Measurements from ENCODE around the gene TPSAB1. TPM values are rescaled to one million over a fixed set of nuclear protein-coding genes. Genes with fewer than 3 reads are reported as not detected.

Gene TPSAB1
- total RNA-seq, 1 experiment from 2014 or later = not detected

GRCh38 chr16:1210461-1210860, 30.0 kb upstream of the TPSAB1 start:
- ATAC-seq = no peak
- TF ChIP-seq POLR2AphosphoS5 (IDR thresholded peaks at IDR 0.05; ENCODE audit: low read depth, low read length) = no peak
- no peak for TF ChIP-seq SIN3A (IDR thresholded peaks at IDR 0.05; ENCODE audit: borderline replicate concordance, insufficient read depth, low read depth, low read length)
- TF ChIP-seq TCF7L2 (IDR thresholded peaks at IDR 0.05; ENCODE audit: low read depth, low read length) = no peak
- TF ChIP-seq CTCF (IDR thresholded peaks at IDR 0.05) = no peak
- TF ChIP-seq REST (IDR thresholded peaks at IDR 0.05; ENCODE audit: insufficient read depth in 1 of 2, low read depth in 2 of 2, low read length in 1 of 2) = no peak
- H3K4me1 ChIP-seq (ENCODE audit: control insufficient read depth, insufficient read depth, low read length) = no peaks in the 10 kb centered on the region
- in situ Hi-C loops (cut with HindIII; ENCODE audit: low pct_unique_long_range_greater_than_20kb, low sequenced_read_pairs) (no loop called here), intact Hi-C loops (cut with micrococcal nuclease; ENCODE audit: unreplicated experiment) (no loop called here)
- no peak overlapping the region for H3K27ac ChIP-seq (ENCODE audit: low read length)
- no TSS peak for BruUV-seq (replicated peaks)
- H3K27me3 ChIP-seq (ENCODE audit: control insufficient read depth, insufficient read depth, low read length) = no peaks in the 10 kb centered on the region
- no peak overlapping the region for H3K4me3 ChIP-seq (ENCODE audit: low read depth in 2 of 2, low read length in 2 of 2)
- H3K36me3 ChIP-seq (ENCODE audit: control insufficient read depth, insufficient read depth, low read length) = no peaks in the 10 kb centered on the region; the same call in 1 of the 2 replicates
- no peaks in the 10 kb centered on the region for H3K9me3 ChIP-seq (ENCODE audit: control insufficient read depth, insufficient read depth, low read depth, low read length)
- DNase-seq (ENCODE audit: low read depth, low spot score) = no peak
- ChIA-PET CTCF (no interaction called here), POLR2A (no interaction called here)

DNA sequence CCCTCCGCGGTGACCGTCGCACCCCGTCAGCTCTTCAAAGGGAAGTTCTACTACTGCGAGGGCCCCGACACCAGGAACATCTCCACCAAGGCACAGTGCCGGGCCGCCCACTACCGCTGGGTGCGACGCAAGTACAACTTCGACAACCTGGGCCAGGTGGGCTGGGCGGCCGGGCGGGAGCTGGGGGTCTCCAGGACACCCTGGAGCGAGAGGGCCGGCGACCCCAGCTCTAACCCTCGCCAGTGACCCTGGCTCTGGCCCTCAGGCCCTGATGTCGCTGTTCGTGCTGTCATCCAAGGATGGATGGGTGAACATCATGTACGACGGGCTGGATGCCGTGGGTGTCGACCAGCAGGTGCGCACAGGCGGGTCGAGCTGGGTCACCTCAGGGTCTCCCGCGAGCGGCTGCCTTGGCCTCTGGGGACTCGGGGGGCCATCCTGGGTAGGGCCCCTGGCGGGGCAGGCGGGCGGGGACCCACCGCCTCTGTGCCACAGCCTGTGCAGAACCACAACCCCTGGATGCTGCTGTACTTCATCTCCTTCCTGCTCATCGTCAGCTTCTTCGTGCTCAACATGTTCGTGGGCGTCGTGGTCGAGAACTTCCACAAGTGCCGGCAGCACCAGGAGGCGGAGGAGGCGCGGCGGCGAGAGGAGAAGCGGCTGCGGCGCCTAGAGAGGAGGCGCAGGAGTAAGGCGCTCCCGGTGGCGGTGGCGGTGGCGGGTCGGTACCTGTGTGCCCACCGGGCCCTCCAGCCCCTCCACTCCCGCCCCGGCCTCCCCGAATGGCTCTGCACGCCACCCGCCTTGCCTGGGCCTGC, 28.8 kb upstream of the TPSAB1 start:
- H3K36me3 ChIP-seq (ENCODE audit: control insufficient read depth, insufficient read depth, low read length) = no peaks in the 10 kb centered on the region; the same call in 1 of the 2 replicates
- H3K27me3 ChIP-seq (ENCODE audit: control insufficient read depth, insufficient read depth, low read length) = no peaks in the 10 kb centered on the region
- ATAC-seq (no peak), DNase-seq (ENCODE audit: low read depth, low spot score) (no peak)
- BruUV-seq (replicated peaks) = no TSS peak
- TF ChIP-seq POLR2AphosphoS5 (IDR thresholded peaks at IDR 0.05; ENCODE audit: low read depth, low read length) (no peak), CTCF (IDR thresholded peaks at IDR 0.05) (no peak), SIN3A (IDR thresholded peaks at IDR 0.05; ENCODE audit: borderline replicate concordance, insufficient read depth, low read depth, low read length) (no peak), REST (IDR thresholded peaks at IDR 0.05; ENCODE audit: insufficient read depth in 1 of 2, low read depth in 2 of 2, low read length in 1 of 2) (no peak), TCF7L2 (IDR thresholded peaks at IDR 0.05; ENCODE audit: low read depth, low read length) (no peak)
- no peaks in the 10 kb centered on the region for H3K9me3 ChIP-seq (ENCODE audit: control insufficient read depth, insufficient read depth, low read depth, low read length)
- no peak overlapping the region for H3K4me3 ChIP-seq (ENCODE audit: low read depth in 2 of 2, low read length in 2 of 2)
- POLR2A ChIA-PET = no interaction called here
- no peaks in the 10 kb centered on the region for H3K4me1 ChIP-seq (ENCODE audit: control insufficient read depth, insufficient read depth, low read length)
- in situ Hi-C loops (cut with HindIII; ENCODE audit: low pct_unique_long_range_greater_than_20kb, low sequenced_read_pairs) (no loop called here), intact Hi-C loops (cut with micrococcal nuclease; ENCODE audit: unreplicated experiment) (no loop called here)
- H3K27ac ChIP-seq (ENCODE audit: low read length) = no peak overlapping the region
- CTCF ChIA-PET = interaction anchor here (0.6 kb wide), 2 partner anchors 174 to 687 kb away, joined by 4 to 7 read pairs; no protein-coding TSS in a partner anchor
